ENCODE measurements around the gene TIGD1. TPM values are rescaled to one million over a fixed set of nuclear protein-coding genes. Genes with fewer than 3 reads are reported as not detected.
"Not testable (repeated sequence)": the region's sequence is repeated elsewhere in the genome, so short reads cannot be mapped to it uniquely, and the experiment has no call there.

Gene TIGD1
- total RNA-seq, 4 donors from 2014 or later: 6.7 to 11.6 (median 6.9) TPM

GRCh38 chr2:232573042-232573441 is 22.7 kb upstream of the TIGD1 start:
- intact Hi-C loops (cut with DNase I): no loop called here
- no peak overlapping the region for H3K4me3 ChIP-seq (replicated peaks in 1 of 3)
- H3K27me3 ChIP-seq: no peaks in the 10 kb centered on the region
- H3K9me3 ChIP-seq: no peaks in the 10 kb centered on the region
- peaks cover 12 to 32% of the 10 kb centered on the region in 2 donors for H3K4me1 ChIP-seq
- peaks cover 15 to 17% of the 10 kb centered on the region in 2 donors for H3K36me3 ChIP-seq
- H3K27ac ChIP-seq: peak overlapping the region; percentile 35 to 63 (median 53)
- no peak for DNase-seq
- TF ChIP-seq POLR2A (IDR thresholded peaks at IDR 0.05) (no peak), CTCF (IDR thresholded peaks at IDR 0.05) (no peak)

- intact Hi-C loops (cut with DNase I): no loop called here
- H3K9me3 ChIP-seq: no peaks in the 10 kb centered on the region
- TF ChIP-seq CTCF (IDR thresholded peaks at IDR 0.05): no peak
- no peak for TF ChIP-seq POLR2A (IDR thresholded peaks at IDR 0.05)
- WGBS, 2 donors: 68 to 72% methylated on average over 7 of the region's 7 CpGs
- peaks cover 12 to 39% of the 10 kb centered on the region in 2 donors for H3K4me1 ChIP-seq
- H3K4me3 ChIP-seq (replicated peaks in 1 of 3): no peak overlapping the region
- H3K27ac ChIP-seq: peak overlapping the region in 1 of 3 donors; percentile 6
- no peaks in the 10 kb centered on the region for H3K27me3 ChIP-seq
- peaks cover 31 to 36% of the 10 kb centered on the region in 2 donors for H3K36me3 ChIP-seq
- DNase-seq: peak; percentile 56 to 65
These were observed 20.7 kb upstream of the TIGD1 start for GRCh38 chr2:232571026-232571474.

- H3K27me3 ChIP-seq; intact Hi-C loops (cut with DNase I); H3K9me3 ChIP-seq; DNase-seq; H3K4me3 ChIP-seq (replicated peaks in 1 of 3): not testable (repeated sequence)
- Histone ChIP-seq H3K4me1 (peaks cover 12 to 39% of the 10 kb centered on the region in 2 donors), H3K27ac (peak overlapping the region in 2 of 3 donors; percentile 6 to 43), H3K36me3 (peaks cover 36 to 42% of the 10 kb centered on the region in 2 donors)
- 89 to 99% methylated on average over 4 to 6 of the region's 6 CpGs for WGBS, 2 donors
These were observed 20.1 kb upstream of the TIGD1 start for GRCh38 chr2:232570481-232570880.

- no peak overlapping the region for H3K27ac ChIP-seq
- no peaks in the 10 kb centered on the region for H3K27me3 ChIP-seq
- no peak overlapping the region for H3K4me3 ChIP-seq (replicated peaks in 1 of 3)
- no peak for DNase-seq
- no peaks in the 10 kb centered on the region for H3K9me3 ChIP-seq
- peaks cover 46 to 52% of the 10 kb centered on the region in 2 donors for H3K36me3 ChIP-seq
- H3K4me1 ChIP-seq: peaks cover 12 to 37% of the 10 kb centered on the region in 2 donors
- intact Hi-C loops (cut with DNase I): no loop called here
- TF ChIP-seq CTCF (IDR thresholded peaks at IDR 0.05): no peak
- no peak for TF ChIP-seq POLR2A (IDR thresholded peaks at IDR 0.05)
- 93 to 97% methylated on average over 9 of the region's 9 CpGs for WGBS, 2 donors
These were observed 19.2 kb upstream of the TIGD1 start for GRCh38 chr2:232569541-232569940.

DNA sequence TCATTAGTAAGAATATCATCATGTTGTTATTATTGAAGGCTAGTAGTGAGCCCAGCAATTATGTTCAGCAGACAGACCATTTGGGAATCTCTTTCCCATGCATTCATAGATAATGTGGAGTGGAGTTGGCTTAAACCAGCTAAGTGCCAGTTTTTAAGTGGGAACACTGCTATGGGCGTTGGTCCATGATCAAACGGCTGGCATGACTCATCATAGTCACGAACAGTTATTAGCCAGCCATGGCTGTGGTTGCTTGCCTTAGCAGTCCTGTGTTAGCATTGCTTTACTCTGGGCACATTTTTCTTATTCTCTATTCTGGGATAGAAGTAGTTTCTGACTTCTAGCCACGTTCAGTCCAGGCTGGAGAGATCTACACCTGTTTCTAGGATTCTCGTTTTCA is 17.8 kb upstream of the TIGD1 start:
- no peak overlapping the region for H3K4me3 ChIP-seq (replicated peaks in 1 of 3)
- TF ChIP-seq POLR2A (IDR thresholded peaks at IDR 0.05): no peak
- no peak for TF ChIP-seq CTCF (IDR thresholded peaks at IDR 0.05)
- H3K36me3 ChIP-seq: peaks cover 47 to 62% of the 10 kb centered on the region in 2 donors
- no peaks in the 10 kb centered on the region for H3K27me3 ChIP-seq
- DNase-seq: peak; percentile 71 to 74
- H3K9me3 ChIP-seq: no peaks in the 10 kb centered on the region
- WGBS, 2 donors: 47 to 50% methylated on average over 5 of the region's 5 CpGs
- intact Hi-C loops (cut with DNase I): no loop called here
- peak overlapping the region in 2 of 3 donors; percentile 17 to 55 for H3K27ac ChIP-seq
- peaks cover under 1 to 24% of the 10 kb centered on the region in 2 donors for H3K4me1 ChIP-seq
